Measurements from ENCODE around the gene MMP8. TPM values are rescaled to one million over a fixed set of nuclear protein-coding genes. Genes with fewer than 3 reads are reported as not detected.

MMP8 gene
- total RNA-seq, 4 donors from 2014 or later, result 0.13 to 0.46 (median 0.24) TPM; not detected in 1

GRCh38 chr11:102767800-102768199, 43.0 kb upstream of the MMP8 start:
- H3K4me1 ChIP-seq, result no peaks in the 10 kb centered on the region
- in situ Hi-C loops (cut with MboI; ENCODE audit: low sequenced_read_pairs in 4 of 4) (no loop called here), intact Hi-C loops (cut with DNase I; ENCODE audit: low total_unique reads) (no loop called here)
- TF ChIP-seq POLR2A (IDR thresholded peaks at IDR 0.05) (no peak), CTCF (IDR thresholded peaks at IDR 0.05 in 4 of 5, conservative IDR thresholded peaks at IDR 0.05 in 1 of 5) (no peak)
- DNase-seq, result no peak
- no peaks in the 10 kb centered on the region for H3K9me3 ChIP-seq
- H3K36me3 ChIP-seq, result no peaks in the 10 kb centered on the region
- ATAC-seq, result no peak
- H3K4me3 ChIP-seq, result no peak overlapping the region
- H3K27me3 ChIP-seq, result no peaks in the 10 kb centered on the region
- H3K27ac ChIP-seq, result no peak overlapping the region

- intact Hi-C loops (cut with DNase I; ENCODE audit: low total_unique reads), result no loop called here
- in situ Hi-C loops (cut with MboI; ENCODE audit: low sequenced_read_pairs in 4 of 4), result no loop called here
- TF ChIP-seq POLR2A (IDR thresholded peaks at IDR 0.05), result no peak
- TF ChIP-seq CTCF (IDR thresholded peaks at IDR 0.05 in 4 of 5, conservative IDR thresholded peaks at IDR 0.05 in 1 of 5), result no peak
- H3K36me3 ChIP-seq, result no peaks in the 10 kb centered on the region
- no peaks in the 10 kb centered on the region for H3K27me3 ChIP-seq
- DNase-seq (no peak), ATAC-seq (no peak)
- no peak overlapping the region for H3K27ac ChIP-seq
- no peaks in the 10 kb centered on the region for H3K4me1 ChIP-seq
- no peak overlapping the region for H3K4me3 ChIP-seq
- no peaks in the 10 kb centered on the region for H3K9me3 ChIP-seq
Measured at GRCh38 chr11:102763440-102763839, 38.7 kb upstream of the MMP8 start.

- TF ChIP-seq POLR2A (IDR thresholded peaks at IDR 0.05) (no peak), CTCF (IDR thresholded peaks at IDR 0.05 in 4 of 5, conservative IDR thresholded peaks at IDR 0.05 in 1 of 5) (no peak)
- in situ Hi-C loops (cut with MboI; ENCODE audit: low sequenced_read_pairs in 4 of 4), result no loop called here
- intact Hi-C loops (cut with DNase I; ENCODE audit: low total_unique reads), result no loop called here
- no peak overlapping the region for H3K27ac ChIP-seq
- H3K4me3 ChIP-seq, result no peak overlapping the region
- H3K36me3 ChIP-seq, result no peaks in the 10 kb centered on the region
- no peaks in the 10 kb centered on the region for H3K9me3 ChIP-seq
- H3K27me3 ChIP-seq, result no peaks in the 10 kb centered on the region
- DNase-seq, result no peak
- ATAC-seq, result no peak
- no peaks in the 10 kb centered on the region for H3K4me1 ChIP-seq
Measured at GRCh38 chr11:102762361-102762767, 37.6 kb upstream of the MMP8 start.

GRCh38 chr11:102761646-102762238, 37.0 kb upstream of the MMP8 start:
- Histone ChIP-seq H3K27ac (no peak overlapping the region), H3K4me1 (no peaks in the 10 kb centered on the region), H3K27me3 (no peaks in the 10 kb centered on the region), H3K36me3 (no peaks in the 10 kb centered on the region), H3K4me3 (no peak overlapping the region), H3K9me3 (no peaks in the 10 kb centered on the region)
- DNase-seq (no peak), ATAC-seq (no peak)
- in situ Hi-C loops (cut with MboI; ENCODE audit: low sequenced_read_pairs in 4 of 4), result no loop called here
- no peak for TF ChIP-seq POLR2A (IDR thresholded peaks at IDR 0.05)
- TF ChIP-seq CTCF (IDR thresholded peaks at IDR 0.05 in 4 of 5, conservative IDR thresholded peaks at IDR 0.05 in 1 of 5), result no peak
- intact Hi-C loops (cut with DNase I; ENCODE audit: low total_unique reads), result no loop called here

All from gastrocnemius medialis (tissue), 4 donors.